PC-3 (cell line): Measurements from ENCODE around the gene SAFB.

ENCODE experiments used
- CTCF ChIP-seq: fragments of 300-600 bp; sonication (generic); conservative IDR thresholded peaks from 2 replicates; pipeline ENCODE4 v1.5.1; 2017; ENCODE audit warnings: antibody characterized with exemption, low read depth, mild to moderate bottlenecking, low read length
- EZH2 ChIP-seq: fragments of 300-600 bp; sonication (generic); IDR thresholded peaks from one replicate; pipeline ENCODE4 v1.6.1; 2017; ENCODE audit warnings: antibody characterized with exemption, mild to moderate bottlenecking, low read length; ENCODE audit not compliant: unreplicated experiment
- EZH2phosphoT487 ChIP-seq: fragments of 300-600 bp; sonication (generic); IDR thresholded peaks from 2 replicates; pipeline ENCODE4 v1.6.1; 2018; ENCODE audit warnings: mild to moderate bottlenecking, antibody characterized with exemption, low read length, borderline replicate concordance

DNA sequence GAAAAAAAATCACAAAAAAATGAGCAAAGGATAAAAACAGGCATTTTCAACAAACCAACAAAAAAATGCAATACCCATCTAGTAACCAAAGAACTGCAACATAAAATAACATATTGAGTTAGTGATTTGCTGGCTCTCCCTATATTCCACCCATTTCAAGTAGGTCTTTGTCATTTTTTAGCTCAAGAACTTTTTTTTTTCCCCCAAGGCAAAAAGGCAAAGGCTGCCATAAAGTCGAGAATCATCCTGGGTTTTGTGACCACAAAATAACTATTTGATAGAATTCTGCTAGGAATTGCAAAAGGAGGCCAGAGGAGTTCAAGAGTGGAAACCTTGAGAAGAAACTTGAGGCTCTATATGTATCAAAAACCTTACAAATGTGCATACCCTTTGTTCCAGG is 5.8 kb upstream of the SAFB start:
- TF ChIP-seq CTCF (no peak), EZH2phosphoT487 (no peak), EZH2 (no peak)
